ENCODE data around the gene FNIP1.
"Not testable (repeated sequence)": the region's sequence is repeated elsewhere in the genome, so short reads cannot be mapped to it uniquely, and the experiment has no call there.

FNIP1 gene

GRCh38 chr5:131745155-131745554 is 51.7 kb downstream of the FNIP1 start:
- H3K4me1 ChIP-seq (ENCODE audit: control insufficient read depth in 2 of 2, insufficient read depth in 1 of 2, low read depth in 1 of 2, low read length in 2 of 2): no peaks in the 10 kb centered on the region
- no peak overlapping the region for H3K27ac ChIP-seq (replicated peaks; ENCODE audit: low read length)
- H3K9me3 ChIP-seq (replicated peaks in 1 of 2; ENCODE audit: control insufficient read depth in 2 of 2, insufficient read depth in 1 of 2, low read depth in 1 of 2, low read length in 2 of 2): no peaks in the 10 kb centered on the region
- H3K18ac ChIP-seq (ENCODE audit: low read length): no peak overlapping the region
- no peak overlapping the region for H2BK12ac ChIP-seq (ENCODE audit: low read length)
- H4K91ac ChIP-seq (ENCODE audit: low read depth, low read length, poor library complexity): no peak overlapping the region
- H4K8ac ChIP-seq (ENCODE audit: low read depth, low read length): no peak overlapping the region
- no peak overlapping the region for H2BK120ac ChIP-seq (ENCODE audit: low read depth, low read length)
- H3K9ac ChIP-seq (ENCODE audit: low read depth, low read length, poor library complexity): no peak overlapping the region
- no peak overlapping the region for H3K23ac ChIP-seq (ENCODE audit: low read depth, low read length, poor library complexity)
- H2BK5ac ChIP-seq (ENCODE audit: low read length): no peak overlapping the region
- H3K4me3 ChIP-seq (ENCODE audit: low read length in 2 of 2): no peak overlapping the region
- no peak overlapping the region for H2AFZ ChIP-seq (ENCODE audit: low read length)
- H3K4me2 ChIP-seq (ENCODE audit: insufficient read depth, low read length, poor library complexity, severe bottlenecking): no peak overlapping the region
- no peaks in the 10 kb centered on the region for H3K27me3 ChIP-seq (ENCODE audit: control insufficient read depth in 3 of 3, insufficient read depth in 3 of 3, low read depth in 1 of 3, low read length in 3 of 3)
- no peak overlapping the region for H3K4ac ChIP-seq (ENCODE audit: low read length)
- H3K36me3 ChIP-seq (replicated peaks in 1 of 2; ENCODE audit: control insufficient read depth in 2 of 2, insufficient read depth in 2 of 2, low read length in 2 of 2): peaks cover 2 to 40% of the 10 kb centered on the region in 2 donors
- no peak overlapping the region for H2BK15ac ChIP-seq (ENCODE audit: low read length)
- DNase-seq (ENCODE audit: low spot score): no peak
- no CpG with 5 or more reads among the region's 3 CpGs for WGBS, 2 donors (ENCODE audit: extremely low coverage in 2 of 2, insufficient read length in 2 of 2, insufficient replicate concordance in 1 of 2)
- H3K14ac ChIP-seq (ENCODE audit: low read length): no peak overlapping the region
- H2AK5ac ChIP-seq (ENCODE audit: low read depth, low read length): no peak overlapping the region
- H3K79me1 ChIP-seq (ENCODE audit: low read depth, low read length): peaks cover 5% of the 10 kb centered on the region

GRCh38 chr5:131740477-131740876 is 56.3 kb downstream of the FNIP1 start:
- H3K4me3 ChIP-seq (ENCODE audit: low read length in 2 of 2): no peak overlapping the region
- no peak for DNase-seq (ENCODE audit: low spot score)
- H2BK5ac ChIP-seq (ENCODE audit: low read length): no peak overlapping the region
- H3K36me3 ChIP-seq (replicated peaks in 1 of 2; ENCODE audit: control insufficient read depth in 2 of 2, insufficient read depth in 2 of 2, low read length in 2 of 2): peaks cover 4 to 51% of the 10 kb centered on the region in 2 donors
- H2BK12ac ChIP-seq (ENCODE audit: low read length): no peak overlapping the region
- H4K91ac ChIP-seq (ENCODE audit: low read depth, low read length, poor library complexity): no peak overlapping the region
- no peak overlapping the region for H3K4ac ChIP-seq (ENCODE audit: low read length)
- no peak overlapping the region for H2BK120ac ChIP-seq (ENCODE audit: low read depth, low read length)
- H2AK5ac ChIP-seq (ENCODE audit: low read depth, low read length): no peak overlapping the region
- H3K18ac ChIP-seq (ENCODE audit: low read length): no peak overlapping the region
- H3K27me3 ChIP-seq (ENCODE audit: control insufficient read depth in 3 of 3, insufficient read depth in 3 of 3, low read depth in 1 of 3, low read length in 3 of 3): no peaks in the 10 kb centered on the region
- no CpG with 5 or more reads among the region's 3 CpGs for WGBS, 2 donors (ENCODE audit: extremely low coverage in 2 of 2, insufficient read length in 2 of 2, insufficient replicate concordance in 1 of 2)
- no peak overlapping the region for H3K9ac ChIP-seq (ENCODE audit: low read depth, low read length, poor library complexity)
- no peak overlapping the region for H2AFZ ChIP-seq (ENCODE audit: low read length)
- H3K4me2 ChIP-seq (ENCODE audit: insufficient read depth, low read length, poor library complexity, severe bottlenecking): no peak overlapping the region
- no peak overlapping the region for H3K27ac ChIP-seq (replicated peaks; ENCODE audit: low read length)
- no peak overlapping the region for H3K14ac ChIP-seq (ENCODE audit: low read length)
- H3K79me1 ChIP-seq (ENCODE audit: low read depth, low read length): peaks cover 2% of the 10 kb centered on the region
- no peak overlapping the region for H4K8ac ChIP-seq (ENCODE audit: low read depth, low read length)
- no peak overlapping the region for H2BK15ac ChIP-seq (ENCODE audit: low read length)
- H3K23ac ChIP-seq (ENCODE audit: low read depth, low read length, poor library complexity): no peak overlapping the region
- H3K4me1 ChIP-seq (ENCODE audit: control insufficient read depth in 2 of 2, insufficient read depth in 1 of 2, low read depth in 1 of 2, low read length in 2 of 2): no peaks in the 10 kb centered on the region
- H3K9me3 ChIP-seq (replicated peaks in 1 of 2; ENCODE audit: control insufficient read depth in 2 of 2, insufficient read depth in 1 of 2, low read depth in 1 of 2, low read length in 2 of 2): no peaks in the 10 kb centered on the region

GRCh38 chr5:131735393-131735792 is 61.4 kb downstream of the FNIP1 start:
- no peak overlapping the region for H3K27ac ChIP-seq (replicated peaks; ENCODE audit: low read length)
- no peaks in the 10 kb centered on the region for H3K27me3 ChIP-seq (ENCODE audit: control insufficient read depth in 3 of 3, insufficient read depth in 3 of 3, low read depth in 1 of 3, low read length in 3 of 3)
- no peak overlapping the region for H4K91ac ChIP-seq (ENCODE audit: low read depth, low read length, poor library complexity)
- no peak overlapping the region for H2BK15ac ChIP-seq (ENCODE audit: low read length)
- no CpG with 5 or more reads among the region's 8 CpGs for WGBS, 2 donors (ENCODE audit: extremely low coverage in 2 of 2, insufficient read length in 2 of 2, insufficient replicate concordance in 1 of 2)
- H3K23ac ChIP-seq (ENCODE audit: low read depth, low read length, poor library complexity): no peak overlapping the region
- H3K9me3 ChIP-seq (replicated peaks in 1 of 2; ENCODE audit: control insufficient read depth in 2 of 2, insufficient read depth in 1 of 2, low read depth in 1 of 2, low read length in 2 of 2): no peaks in the 10 kb centered on the region
- no peak overlapping the region for H2AFZ ChIP-seq (ENCODE audit: low read length)
- no peak overlapping the region for H3K14ac ChIP-seq (ENCODE audit: low read length)
- no peak overlapping the region for H2AK5ac ChIP-seq (ENCODE audit: low read depth, low read length)
- H2BK120ac ChIP-seq (ENCODE audit: low read depth, low read length): no peak overlapping the region
- H3K9ac ChIP-seq (ENCODE audit: low read depth, low read length, poor library complexity): no peak overlapping the region
- H3K79me1 ChIP-seq (ENCODE audit: low read depth, low read length): no peaks in the 10 kb centered on the region
- no peak overlapping the region for H4K8ac ChIP-seq (ENCODE audit: low read depth, low read length)
- no peak for DNase-seq (ENCODE audit: low spot score)
- H3K4me1 ChIP-seq (ENCODE audit: control insufficient read depth in 2 of 2, insufficient read depth in 1 of 2, low read depth in 1 of 2, low read length in 2 of 2): no peaks in the 10 kb centered on the region
- H3K4ac ChIP-seq (ENCODE audit: low read length): no peak overlapping the region
- no peak overlapping the region for H3K4me3 ChIP-seq (ENCODE audit: low read length in 2 of 2)
- H2BK12ac ChIP-seq (ENCODE audit: low read length): no peak overlapping the region
- no peak overlapping the region for H2BK5ac ChIP-seq (ENCODE audit: low read length)
- no peak overlapping the region for H3K4me2 ChIP-seq (ENCODE audit: insufficient read depth, low read length, poor library complexity, severe bottlenecking)
- no peak overlapping the region for H3K18ac ChIP-seq (ENCODE audit: low read length)
- H3K36me3 ChIP-seq (replicated peaks in 1 of 2; ENCODE audit: control insufficient read depth in 2 of 2, insufficient read depth in 2 of 2, low read length in 2 of 2): peaks cover 2 to 19% of the 10 kb centered on the region in 2 donors

GRCh38 chr5:131734939-131735338 is 61.9 kb downstream of the FNIP1 start:
- H2BK120ac ChIP-seq (ENCODE audit: low read depth, low read length); H3K27ac ChIP-seq (replicated peaks; ENCODE audit: low read length); H2AFZ ChIP-seq (ENCODE audit: low read length); H4K8ac ChIP-seq (ENCODE audit: low read depth, low read length); H3K23ac ChIP-seq (ENCODE audit: low read depth, low read length, poor library complexity); H3K4ac ChIP-seq (ENCODE audit: low read length); H3K4me2 ChIP-seq (ENCODE audit: insufficient read depth, low read length, poor library complexity, severe bottlenecking); H2AK5ac ChIP-seq (ENCODE audit: low read depth, low read length); H3K27me3 ChIP-seq (ENCODE audit: control insufficient read depth in 3 of 3, insufficient read depth in 3 of 3, low read depth in 1 of 3, low read length in 3 of 3); H3K18ac ChIP-seq (ENCODE audit: low read length); H3K4me1 ChIP-seq (ENCODE audit: control insufficient read depth in 2 of 2, insufficient read depth in 1 of 2, low read depth in 1 of 2, low read length in 2 of 2); H3K14ac ChIP-seq (ENCODE audit: low read length); H2BK12ac ChIP-seq (ENCODE audit: low read length); DNase-seq (ENCODE audit: low spot score); H3K9ac ChIP-seq (ENCODE audit: low read depth, low read length, poor library complexity); H4K91ac ChIP-seq (ENCODE audit: low read depth, low read length, poor library complexity); H3K9me3 ChIP-seq (replicated peaks in 1 of 2; ENCODE audit: control insufficient read depth in 2 of 2, insufficient read depth in 1 of 2, low read depth in 1 of 2, low read length in 2 of 2); H3K79me1 ChIP-seq (ENCODE audit: low read depth, low read length); H2BK15ac ChIP-seq (ENCODE audit: low read length); H2BK5ac ChIP-seq (ENCODE audit: low read length); H3K4me3 ChIP-seq (ENCODE audit: low read length in 2 of 2): not testable (repeated sequence)
- WGBS, 2 donors (ENCODE audit: extremely low coverage in 2 of 2, insufficient read length in 2 of 2, insufficient replicate concordance in 1 of 2): no CpG with 5 or more reads among the region's 6 CpGs
- peaks cover 2 to 19% of the 10 kb centered on the region in 2 donors for H3K36me3 ChIP-seq (replicated peaks in 1 of 2; ENCODE audit: control insufficient read depth in 2 of 2, insufficient read depth in 2 of 2, low read length in 2 of 2)
